RWPE2 (cell line): ENCODE results near the gene GPR135.

Source experiments
- ATAC-seq: fragments of 200-7000 bp; cut with Tn5 transposase; 3 replicates; pipeline ENCODE4 v1.9.1; 2021; ENCODE audit warnings: low read depth
- DNase-seq: peaks from one replicate; pipeline ENCODE4 v3.0.0-alpha.2; 2020; ENCODE audit warnings: low spot score
- H3K27ac ChIP-seq: fragments of 450-650 bp; 2 replicates; pipeline ENCODE4 v1.5.1; 2017; ENCODE audit warnings: mild to moderate bottlenecking; ENCODE audit not compliant: poor library complexity, severe bottlenecking
- H3K27me3 ChIP-seq: fragments of 250-450 bp; sonication (Bioruptor Pico); 2 replicates; pipeline ENCODE4 v1.5.1; 2021; ENCODE audit warnings: mild to moderate bottlenecking, moderate library complexity; ENCODE audit not compliant: insufficient read depth, poor library complexity, severe bottlenecking
- H3K36me3 ChIP-seq: fragments of 250-450 bp; sonication (Bioruptor Pico); 2 replicates; pipeline ENCODE4 v1.5.1; 2020; ENCODE audit warnings: low read depth, mild to moderate bottlenecking, moderate library complexity
- H3K4me1 ChIP-seq: fragments of 250-450 bp; sonication (Bioruptor Pico); 2 replicates; pipeline ENCODE4 v1.5.1; 2021; ENCODE audit warnings: mild to moderate bottlenecking, moderate library complexity; ENCODE audit not compliant: insufficient read depth, poor library complexity, severe bottlenecking
- H3K4me3 ChIP-seq: fragments of 250-450 bp; sonication (Bioruptor Pico); 2 replicates; pipeline ENCODE4 v1.5.1; 2021; ENCODE audit warnings: mild to moderate bottlenecking, moderate library complexity; ENCODE audit not compliant: severe bottlenecking
- H3K9me3 ChIP-seq: fragments of 250-450 bp; sonication (Bioruptor Pico); 2 replicates; pipeline ENCODE4 v1.5.1; 2021; ENCODE audit warnings: mild to moderate bottlenecking, moderate library complexity; ENCODE audit not compliant: severe bottlenecking
- CTCF ChIP-seq: fragments of 450-650 bp; IDR thresholded peaks from one replicate; pipeline ENCODE4 v1.5.1; 2017; ENCODE audit warnings: mild to moderate bottlenecking, moderate library complexity; ENCODE audit not compliant: poor library complexity, severe bottlenecking

The GPR135 gene

GRCh38 chr14:59463787-59464485, 1.2 kb downstream of the GPR135 start:
- H3K9me3 ChIP-seq: no peaks in the 10 kb centered on the region
- peaks cover 10% of the 10 kb centered on the region for H3K4me1 ChIP-seq
- no peak for ATAC-seq
- no peak for TF ChIP-seq CTCF
- H3K27me3 ChIP-seq: peaks cover 3% of the 10 kb centered on the region
- H3K27ac ChIP-seq: no peak overlapping the region
- peak overlapping the region; percentile 33 for H3K4me3 ChIP-seq
- peaks cover 43% of the 10 kb centered on the region for H3K36me3 ChIP-seq
- DNase-seq: no peak

GRCh38 chr14:59461891-59462290, 3.3 kb downstream of the GPR135 start:
- Histone ChIP-seq H3K9me3 (no peaks in the 10 kb centered on the region), H3K4me3 (no peak overlapping the region), H3K27me3 (peaks cover 3% of the 10 kb centered on the region), H3K4me1 (peaks cover 10% of the 10 kb centered on the region), H3K36me3 (peaks cover 60% of the 10 kb centered on the region), H3K27ac (no peak overlapping the region)
- TF ChIP-seq CTCF: no peak
- ATAC-seq (no peak), DNase-seq (no peak)

GRCh38 chr14:59460378-59460777, 4.8 kb downstream of the GPR135 start:
- H3K36me3 ChIP-seq: peaks cover 67% of the 10 kb centered on the region
- H3K4me1 ChIP-seq: peaks cover 10% of the 10 kb centered on the region
- H3K27me3 ChIP-seq: peaks cover 3% of the 10 kb centered on the region
- H3K4me3 ChIP-seq: no peak overlapping the region
- no peak for DNase-seq
- no peak overlapping the region for H3K27ac ChIP-seq
- H3K9me3 ChIP-seq: no peaks in the 10 kb centered on the region
- ATAC-seq: no peak
- no peak for TF ChIP-seq CTCF

- peaks cover 3% of the 10 kb centered on the region for H3K27me3 ChIP-seq
- TF ChIP-seq CTCF: no peak
- H3K36me3 ChIP-seq: peaks cover 62% of the 10 kb centered on the region
- no peak overlapping the region for H3K4me3 ChIP-seq
- DNase-seq (no peak), ATAC-seq (no peak)
- H3K27ac ChIP-seq: no peak overlapping the region
- no peaks in the 10 kb centered on the region for H3K9me3 ChIP-seq
- H3K4me1 ChIP-seq: peaks cover 19% of the 10 kb centered on the region
Observed at GRCh38 chr14:59458486-59458885, 6.7 kb downstream of the GPR135 start.

GRCh38 chr14:59455411-59455810, 9.8 kb downstream of the GPR135 start:
- no peak for ATAC-seq
- Histone ChIP-seq H3K4me3 (no peak overlapping the region), H3K9me3 (no peaks in the 10 kb centered on the region), H3K27ac (no peak overlapping the region), H3K36me3 (peaks cover 34% of the 10 kb centered on the region), H3K27me3 (no peaks in the 10 kb centered on the region), H3K4me1 (peaks cover 9% of the 10 kb centered on the region)
- DNase-seq: no peak
- no peak for TF ChIP-seq CTCF
